ENCODE measurements around the gene PARP8.

Gene PARP8

GRCh38 chr5:50710838-50711237 lies 44.4 kb downstream of the PARP8 start:
- Histone ChIP-seq H3K4me3 (ENCODE audit: low read depth, low read length) (no peak overlapping the region), H3K27me3 (replicated peaks) (no peaks in the 10 kb centered on the region), H3K36me3 (replicated peaks) (no peaks in the 10 kb centered on the region), H3K27ac (no peak overlapping the region)
- TF ChIP-seq CTCF (IDR thresholded peaks at IDR 0.05; ENCODE audit: low read depth, low read length, missing control alignments) = no peak
- DNase-seq = no peak
- in situ Hi-C loops (cut with HindIII; ENCODE audit: low pct_ligation_motif_present, low sequenced_read_pairs) = no loop called here

- Histone ChIP-seq H3K27me3 (replicated peaks) (no peaks in the 10 kb centered on the region), H3K4me3 (ENCODE audit: low read depth, low read length) (no peak overlapping the region), H3K36me3 (replicated peaks) (no peaks in the 10 kb centered on the region), H3K27ac (no peak overlapping the region)
- TF ChIP-seq CTCF (IDR thresholded peaks at IDR 0.05; ENCODE audit: low read depth, low read length, missing control alignments) = no peak
- peak; percentile 6 for DNase-seq
- in situ Hi-C loops (cut with HindIII; ENCODE audit: low pct_ligation_motif_present, low sequenced_read_pairs) = no loop called here
These were observed 44.8 kb downstream of the PARP8 start for GRCh38 chr5:50711280-50711679.

GRCh38 chr5:50712479-50712878 lies 46.0 kb downstream of the PARP8 start:
- Histone ChIP-seq H3K4me3 (ENCODE audit: low read depth, low read length) (no peak overlapping the region), H3K27ac (no peak overlapping the region), H3K27me3 (replicated peaks) (no peaks in the 10 kb centered on the region), H3K36me3 (replicated peaks) (no peaks in the 10 kb centered on the region)
- in situ Hi-C loops (cut with HindIII; ENCODE audit: low pct_ligation_motif_present, low sequenced_read_pairs) = no loop called here
- no peak for TF ChIP-seq CTCF (IDR thresholded peaks at IDR 0.05; ENCODE audit: low read depth, low read length, missing control alignments)
- no peak for DNase-seq

GRCh38 chr5:50715001-50715400 lies 48.6 kb downstream of the PARP8 start:
- no peak for DNase-seq
- Histone ChIP-seq H3K27ac (no peak overlapping the region), H3K4me3 (ENCODE audit: low read depth, low read length) (no peak overlapping the region), H3K27me3 (replicated peaks) (no peaks in the 10 kb centered on the region), H3K36me3 (replicated peaks) (no peaks in the 10 kb centered on the region)
- TF ChIP-seq CTCF (IDR thresholded peaks at IDR 0.05; ENCODE audit: low read depth, low read length, missing control alignments) = no peak
- in situ Hi-C loops (cut with HindIII; ENCODE audit: low pct_ligation_motif_present, low sequenced_read_pairs) = no loop called here

GRCh38 chr5:50716134-50716533 lies 49.7 kb downstream of the PARP8 start:
- Histone ChIP-seq H3K36me3 (replicated peaks) (no peaks in the 10 kb centered on the region), H3K4me3 (ENCODE audit: low read depth, low read length) (no peak overlapping the region), H3K27ac (no peak overlapping the region), H3K27me3 (replicated peaks) (no peaks in the 10 kb centered on the region)
- in situ Hi-C loops (cut with HindIII; ENCODE audit: low pct_ligation_motif_present, low sequenced_read_pairs) = no loop called here
- TF ChIP-seq CTCF (IDR thresholded peaks at IDR 0.05; ENCODE audit: low read depth, low read length, missing control alignments) = no peak
- DNase-seq = no peak

- Histone ChIP-seq H3K27ac (no peak overlapping the region), H3K27me3 (replicated peaks) (no peaks in the 10 kb centered on the region), H3K36me3 (replicated peaks) (no peaks in the 10 kb centered on the region), H3K4me3 (ENCODE audit: low read depth, low read length) (no peak overlapping the region)
- in situ Hi-C loops (cut with HindIII; ENCODE audit: low pct_ligation_motif_present, low sequenced_read_pairs) = no loop called here
- DNase-seq = no peak
- TF ChIP-seq CTCF (IDR thresholded peaks at IDR 0.05; ENCODE audit: low read depth, low read length, missing control alignments) = no peak
These were observed 51.2 kb downstream of the PARP8 start for GRCh38 chr5:50717651-50718050.

Data from brain microvascular endothelial cell (primary cell).